ENCODE results near the gene CEP20.

The CEP20 gene

DNA sequence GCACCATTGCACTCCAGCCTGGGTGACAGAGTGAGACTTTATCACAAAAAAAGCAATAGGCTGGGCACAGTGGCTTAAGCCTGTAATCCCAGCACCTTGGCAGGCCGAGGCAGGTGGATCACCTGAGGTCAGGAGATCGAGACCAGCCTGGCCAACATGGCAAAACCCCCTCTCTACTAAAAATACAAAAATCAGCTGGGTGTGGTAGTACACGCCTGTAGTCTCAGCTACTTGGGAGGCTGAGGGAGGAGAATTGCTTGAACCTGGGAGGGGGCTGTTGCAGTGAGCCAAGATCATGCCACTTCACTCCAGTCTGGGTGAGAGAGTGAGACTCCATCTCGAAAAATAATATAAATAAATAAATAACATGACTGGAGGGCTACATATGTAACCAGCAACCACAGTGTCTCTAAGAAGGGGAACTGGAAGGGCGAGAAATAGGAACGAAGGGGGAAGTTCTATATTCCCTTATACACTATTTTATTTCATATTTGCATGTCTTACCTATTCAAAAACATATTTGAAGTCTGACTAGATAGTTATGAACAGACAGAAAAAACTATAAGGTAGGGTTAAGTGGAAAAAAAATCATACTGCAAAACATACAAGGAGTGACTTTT is 57.5 kb downstream of the CEP20 start:
- DNase-seq (ENCODE audit: low spot score) = no peak

DNA sequence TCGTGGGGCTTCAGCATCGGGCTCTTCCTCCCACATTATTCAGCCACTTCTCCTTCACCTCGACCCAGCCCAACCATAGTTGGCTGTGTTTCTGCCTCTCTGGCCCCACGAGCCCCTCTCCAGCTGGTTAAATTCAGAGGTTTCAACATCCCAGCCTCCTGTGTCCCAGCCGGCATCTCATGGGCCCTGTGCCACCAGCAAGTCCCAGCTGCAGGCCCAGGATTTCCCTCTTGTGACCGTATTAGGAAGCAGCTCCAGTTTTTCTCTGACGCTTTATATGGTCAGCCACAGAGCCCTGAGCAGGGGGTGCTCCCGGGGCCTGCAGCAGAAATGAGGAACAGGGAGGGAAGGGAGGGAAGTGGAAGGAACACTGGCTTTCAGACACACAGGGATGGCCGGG is 58.9 kb downstream of the CEP20 start:
- peak; percentile 51 for DNase-seq (ENCODE audit: low spot score)

DNA sequence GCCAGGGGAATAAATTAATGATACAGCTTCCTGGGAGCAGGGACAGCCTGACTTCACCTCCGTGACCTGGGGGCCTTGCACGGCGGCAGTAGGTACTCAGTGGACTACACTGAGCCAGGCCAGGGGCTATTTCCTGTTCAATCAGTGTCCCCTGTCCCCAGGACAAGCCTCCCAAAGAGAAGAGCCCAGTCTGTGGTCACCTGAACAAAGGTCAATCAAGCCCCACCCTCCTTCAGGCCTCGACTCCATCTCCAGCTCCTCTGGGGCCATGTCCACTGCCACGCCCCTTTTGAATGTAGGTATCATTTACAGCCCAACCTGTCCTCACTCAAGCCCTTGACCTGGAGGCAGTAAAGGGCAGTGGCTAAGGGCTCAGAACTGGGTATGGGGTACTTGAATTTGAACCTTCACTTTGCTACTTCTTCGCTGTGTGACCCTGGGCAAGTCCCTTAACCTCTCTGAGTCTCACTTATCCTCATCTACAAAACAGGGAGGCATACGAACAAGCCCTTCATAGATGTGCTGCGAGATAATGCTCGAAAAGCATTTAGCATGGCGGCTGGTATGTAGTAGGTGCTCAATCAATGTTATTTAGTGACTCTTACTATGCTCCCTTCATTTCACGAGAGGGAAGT is 60.6 kb downstream of the CEP20 start:
- DNase-seq (ENCODE audit: low spot score) = no peak

DNA sequence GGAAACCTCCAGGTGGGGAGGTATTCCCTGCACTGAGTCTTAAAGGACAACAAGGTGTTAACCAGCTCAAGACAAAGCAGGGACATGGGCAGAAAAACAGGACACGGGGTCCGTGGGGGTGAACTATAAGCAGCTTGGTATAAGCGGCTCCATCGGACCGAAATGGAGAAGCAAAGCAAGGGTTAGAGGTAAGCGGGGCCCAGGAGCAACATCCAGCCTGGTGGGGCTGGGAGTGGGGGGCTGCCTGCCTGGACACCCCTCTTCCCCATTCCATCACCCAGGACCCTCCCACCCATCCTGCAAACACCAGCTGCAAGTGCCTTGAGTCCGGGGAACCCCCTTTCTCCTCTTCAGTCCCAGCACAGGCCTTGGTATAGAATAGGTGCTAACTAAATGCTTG is 61.1 kb downstream of the CEP20 start:
- DNase-seq (ENCODE audit: low spot score) = no peak

DNA sequence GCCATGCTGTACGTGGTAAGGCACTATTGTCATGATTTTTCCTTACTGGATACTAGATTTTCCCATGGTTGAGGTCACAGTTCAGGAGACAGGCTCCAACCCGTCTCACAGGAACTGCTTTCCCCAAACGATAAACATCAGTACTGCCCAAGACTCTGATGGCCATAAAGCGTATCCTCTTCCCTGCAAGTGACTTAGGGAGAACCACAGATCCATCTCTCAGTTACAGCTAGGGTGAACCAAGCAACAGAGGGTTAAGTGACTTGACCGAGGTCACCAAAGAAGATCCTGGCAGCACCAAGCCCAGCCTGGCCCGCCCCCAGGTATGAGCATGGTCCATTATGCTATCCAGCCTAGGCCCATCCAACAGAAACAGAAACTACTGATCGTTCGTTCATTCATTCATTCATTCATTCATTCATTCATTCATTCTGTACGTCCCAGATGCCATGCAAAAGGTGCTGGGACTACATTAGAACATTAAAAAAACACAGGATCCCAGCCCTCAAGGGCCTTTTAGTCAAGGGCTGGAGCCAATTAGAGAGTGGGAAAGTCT is 62.6 kb downstream of the CEP20 start:
- no peak for DNase-seq (ENCODE audit: low spot score)

DNA sequence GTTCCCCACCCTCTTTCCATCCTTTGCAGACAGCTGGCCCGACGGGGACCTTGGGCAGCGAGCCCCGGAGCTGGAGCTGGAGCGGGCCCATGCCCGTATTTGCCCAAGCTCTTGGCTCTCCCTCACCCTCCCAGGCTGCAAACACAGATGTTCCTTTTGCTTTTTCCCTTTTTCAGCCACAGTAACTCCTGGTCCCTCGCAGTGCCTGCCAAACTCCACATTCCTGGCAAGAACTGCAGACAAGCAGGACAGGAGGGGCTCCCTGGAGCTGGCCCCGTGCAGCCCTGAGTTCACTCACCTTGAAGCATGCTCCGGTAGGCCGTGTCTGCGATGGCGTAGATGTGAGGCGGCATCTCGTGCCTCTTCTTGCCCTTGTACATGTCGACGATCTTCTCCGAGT is 65.4 kb downstream of the CEP20 start:
- no peak for DNase-seq (ENCODE audit: low spot score)

DNA sequence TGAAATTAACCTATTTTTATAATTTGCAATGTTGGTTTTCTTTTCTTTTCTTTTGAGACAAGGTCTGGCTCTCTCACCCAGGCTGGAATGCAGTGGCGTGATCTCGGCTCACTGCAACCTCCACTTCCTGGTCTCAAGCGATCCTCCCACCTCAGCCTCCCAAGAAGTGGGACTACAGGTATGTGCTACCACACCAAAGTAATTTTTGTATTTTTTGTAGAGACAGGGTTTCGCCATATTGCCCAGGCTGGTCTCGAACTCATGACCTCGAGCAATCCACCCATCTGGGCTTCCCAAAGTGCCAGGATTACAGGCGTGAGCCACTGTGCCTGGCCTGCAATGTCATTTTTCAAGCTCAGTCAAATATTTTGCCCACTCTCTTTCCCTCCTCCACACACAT is 67.6 kb downstream of the CEP20 start:
- no peak for DNase-seq (ENCODE audit: low spot score)

DNA sequence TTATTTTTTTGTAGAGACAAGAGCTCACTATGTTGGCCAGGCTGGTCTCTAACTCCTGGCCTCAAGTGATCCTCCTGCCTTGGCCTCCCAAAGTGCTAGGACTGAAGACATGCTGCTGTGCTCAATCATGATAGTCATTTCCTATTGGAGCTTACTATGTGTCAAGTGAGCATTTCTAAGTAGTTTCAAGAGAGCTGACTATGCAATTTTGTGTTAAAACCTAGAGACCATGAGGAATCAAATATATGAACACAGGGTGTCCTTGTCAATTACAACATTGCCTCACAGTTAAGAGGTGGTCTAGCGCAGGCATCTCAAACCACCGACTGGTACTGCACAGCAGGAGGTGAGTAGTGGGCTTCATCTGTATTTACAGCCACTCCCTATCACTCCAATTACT is 69.4 kb downstream of the CEP20 start:
- no peak for DNase-seq (ENCODE audit: low spot score)

DNA sequence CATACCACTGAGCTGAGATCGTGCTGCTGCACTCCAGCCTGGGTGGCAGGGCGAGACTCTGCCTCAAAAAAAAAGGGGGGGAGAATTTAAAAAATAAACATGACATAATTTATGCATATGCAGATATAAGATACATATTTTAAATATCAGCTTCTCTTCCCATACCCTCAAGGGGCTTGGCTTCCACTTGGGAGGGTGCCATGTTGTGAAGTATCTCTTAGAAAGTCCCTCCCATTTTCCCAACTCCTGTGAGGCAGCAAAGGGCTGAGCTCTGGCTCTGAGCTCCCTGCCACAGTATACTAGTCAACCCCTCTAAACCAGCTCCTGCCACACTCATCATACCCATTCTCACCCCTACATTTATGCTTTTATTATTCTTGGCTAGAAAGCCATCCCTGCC is 71.0 kb downstream of the CEP20 start:
- DNase-seq (ENCODE audit: low spot score) = no peak

DNA sequence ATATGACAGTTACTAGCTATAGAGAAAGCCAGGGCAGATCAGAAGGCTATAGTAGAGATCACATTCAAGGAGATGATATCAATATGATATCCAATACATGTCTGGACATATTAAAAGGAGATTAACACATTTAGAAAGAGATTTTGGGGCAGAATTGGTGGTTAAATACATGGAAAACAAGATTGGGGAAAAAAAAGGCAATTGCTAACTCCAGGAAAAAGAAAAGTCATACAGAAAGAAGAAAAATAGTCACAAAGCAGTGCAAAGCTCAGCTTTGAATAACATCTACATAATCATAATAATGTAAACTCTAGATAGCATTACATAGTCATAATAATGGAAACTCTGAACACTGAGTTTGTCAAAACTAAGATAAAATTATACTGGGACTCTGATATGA is 72.2 kb downstream of the CEP20 start:
- no peak for DNase-seq (ENCODE audit: low spot score)
